SK-N-SH treated with all-trans-retinoic acid at 6 μM for 48 hours (cell line): Measurements from ENCODE around the gene BOD1.

Experiments used
- ATAC-seq: fragments of 200-7000 bp; cut with Tn5 transposase; 3 replicates; pipeline ENCODE4 v1.9.1; 2020; ENCODE audit warnings: mild to moderate bottlenecking, moderate library complexity
- ARNTL ChIP-seq: fragments of 450-650 bp; formaldehyde crosslinking; IDR thresholded peaks from 2 replicates; pipeline ENCODE4 v1.5.0; 2020; ENCODE audit warnings: low read depth, mild to moderate bottlenecking, moderate library complexity, borderline replicate concordance
- BACH2 ChIP-seq: fragments of 250-450 bp; sonication (Bioruptor Pico); IDR thresholded peaks from 2 replicates; pipeline ENCODE4 v1.9.0; 2021; ENCODE audit warnings: mild to moderate bottlenecking, borderline replicate concordance
- CSRNP3 ChIP-seq: fragments of 250-450 bp; sonication (Bioruptor Pico); IDR thresholded peaks from 2 replicates; pipeline ENCODE4 v1.5.1; 2021; ENCODE audit warnings: mild to moderate bottlenecking, moderate library complexity
- ESRRG ChIP-seq: fragments of 250-450 bp; sonication (Bioruptor Pico); IDR thresholded peaks from 2 replicates; pipeline ENCODE4 v1.6.1; 2021; ENCODE audit warnings: mild to moderate bottlenecking
- GLIS3 ChIP-seq: fragments of 250-450 bp; sonication (Bioruptor Pico); IDR thresholded peaks from 2 replicates; pipeline ENCODE4 v1.5.0; 2020; ENCODE audit warnings: mild to moderate bottlenecking, moderate library complexity
- ISL1 ChIP-seq: fragments of 250-450 bp; sonication (Bioruptor Pico); IDR thresholded peaks from 2 replicates; pipeline ENCODE4 v2.1.2; 2022; ENCODE audit warnings: mild to moderate bottlenecking, moderate library complexity
- OSR1 ChIP-seq: fragments of 250-450 bp; sonication (Bioruptor Pico); IDR thresholded peaks from 2 replicates; pipeline ENCODE4 v1.8.0; 2022; ENCODE audit warnings: moderate library complexity, mild to moderate bottlenecking, inconsistent platforms
- PPARA ChIP-seq: fragments of 250-450 bp; sonication (Bioruptor Pico); IDR thresholded peaks from 2 replicates; pipeline ENCODE4 v1.5.0; 2020; ENCODE audit warnings: mild to moderate bottlenecking, borderline replicate concordance
- RARB ChIP-seq: fragments of 250-450 bp; sonication (Bioruptor Pico); IDR thresholded peaks from 2 replicates; pipeline ENCODE4 v1.8.0; 2021; ENCODE audit warnings: mild to moderate bottlenecking, moderate library complexity
- TCF4 ChIP-seq: fragments of 250-450 bp; sonication (Bioruptor Pico); IDR thresholded peaks from 2 replicates; pipeline ENCODE4 v1.8.0; 2021; ENCODE audit warnings: mild to moderate bottlenecking, moderate library complexity, borderline replicate concordance
- TSHZ2 ChIP-seq: fragments of 250-450 bp; sonication (Bioruptor Pico); IDR thresholded peaks from 2 replicates; pipeline ENCODE4 v1.5.0; 2020; ENCODE audit warnings: mild to moderate bottlenecking, moderate library complexity
- ZC3H10 ChIP-seq: fragments of 250-450 bp; sonication (Bioruptor Pico); IDR thresholded peaks from 2 replicates; pipeline ENCODE4 v1.5.1; 2021; ENCODE audit warnings: mild to moderate bottlenecking, moderate library complexity
- ZFP3 ChIP-seq: fragments of 250-450 bp; sonication (Bioruptor Pico); IDR thresholded peaks from 2 replicates; pipeline ENCODE4 v1.5.0; 2020; ENCODE audit warnings: mild to moderate bottlenecking, moderate library complexity
- ZNF565 ChIP-seq: fragments of 450-650 bp; formaldehyde crosslinking; conservative IDR thresholded peaks from 2 replicates; pipeline ENCODE4 v1.5.0; 2020; ENCODE audit warnings: low read depth, mild to moderate bottlenecking, moderate library complexity
- ZNF70 ChIP-seq: fragments of 450-650 bp; formaldehyde crosslinking; IDR thresholded peaks from 2 replicates; pipeline ENCODE4 v1.5.0; 2020; ENCODE audit warnings: mild to moderate bottlenecking, moderate library complexity

Gene BOD1

GRCh38 chr5:173664154-173664526, 47.7 kb upstream of the BOD1 start:
- ATAC-seq, result no peak
- no peak for TF ChIP-seq ESRRG (CRISPR knock-in tag)
- no peak for TF ChIP-seq TSHZ2 (CRISPR knock-in tag)
- TF ChIP-seq ZNF565 (CRISPR knock-in tag), result no peak
- no peak for TF ChIP-seq CSRNP3 (CRISPR knock-in tag)
- TF ChIP-seq ISL1, result no peak
- no peak for TF ChIP-seq PPARA (CRISPR knock-in tag)
- no peak for TF ChIP-seq OSR1 (CRISPR knock-in tag)

GRCh38 chr5:173663352-173664153, 47.1 kb upstream of the BOD1 start:
- TF ChIP-seq ZNF565 (CRISPR knock-in tag) (no peak), ARNTL (no peak), ESRRG (CRISPR knock-in tag) (no peak), TSHZ2 (CRISPR knock-in tag) (no peak), TCF4 (CRISPR knock-in tag) (no peak), CSRNP3 (CRISPR knock-in tag) (no peak), ZC3H10 (CRISPR knock-in tag) (no peak), GLIS3 (CRISPR knock-in tag) (no peak)
- ATAC-seq, result no peak

GRCh38 chr5:173662581-173663351, 46.3 kb upstream of the BOD1 start:
- no peak for ATAC-seq

More at GRCh38 chr5:173662581-173663351, 46.3 kb upstream of the BOD1 start:
- TF ChIP-seq ZFP3 (no peak), OSR1 (CRISPR knock-in tag) (no peak), BACH2 (CRISPR knock-in tag) (no peak), ARNTL (no peak), ZNF70 (CRISPR knock-in tag) (no peak), TSHZ2 (CRISPR knock-in tag) (no peak), RARB (CRISPR knock-in tag) (no peak), PPARA (CRISPR knock-in tag) (no peak)
- TF ChIP-seq, all 23 proteins: peak for 0
